Caco-2 (cell line): ENCODE data around the gene ATG7. TPM values are rescaled to one million over a fixed set of nuclear protein-coding genes. Genes with fewer than 3 reads are reported as not detected.

Experiments used
- BruUV-seq: library from RNA; stranded (reverse); fragments of 400-500 nt; replicated peaks from 2 replicates; lab custom pipeline; 2021; lab: Mats Ljungman, UMichigan
- CTCF ChIA-PET: fragments of 300-600 bp; sonication (Branson Sonifier 250); formaldehyde crosslinking; loops from one replicate; lab custom pipeline; 2022; ENCODE audit warnings: antibody characterized with exemption; lab: Charles Lee
- POLR2A ChIA-PET: fragments of 300-600 bp; sonication (Branson Sonifier 250); formaldehyde crosslinking; loops from one replicate; lab custom pipeline; 2022; ENCODE audit warnings: antibody characterized with exemption; lab: Charles Lee
- DNase-seq, 2 experiments: peaks; one replicate each; pipeline versions ENCODE4 v3.0.0 to v3.0.0-alpha.2; 2020 to 2022
- H3K27me3 ChIP-seq: replicated peaks from 2 replicates; pipeline ENCODE4 v1.6.0; 2011; ENCODE audit warnings: low read length; ENCODE audit not compliant: control insufficient read depth, insufficient read depth
- H3K36me3 ChIP-seq: 2 replicates; pipeline ENCODE4 v1.5.1; 2011; ENCODE audit warnings: low read length; ENCODE audit not compliant: control insufficient read depth, insufficient read depth
- H3K4me1 ChIP-seq: fragments of 250-450 bp; sonication (Bioruptor Pico); 2 replicates; pipeline ENCODE4 v1.5.1; 2020; ENCODE audit warnings: mild to moderate bottlenecking
- H3K4me3 ChIP-seq: 2 replicates; pipeline ENCODE4 v1.5.1; 2011; ENCODE audit warnings: low read depth, mild to moderate bottlenecking, control low read depth, low read length
- H3K9me3 ChIP-seq: fragments of 250-450 bp; sonication (Bioruptor Pico); 2 replicates; pipeline ENCODE4 v1.5.1; 2020; ENCODE audit warnings: mild to moderate bottlenecking, moderate library complexity
- H3K27ac Mint-ChIP-seq: one replicate; pipeline ENCODE4 v1.8.0; 2022; ENCODE audit warnings: mixed read lengths; ENCODE audit not compliant: unreplicated experiment
- H3K27me3 Mint-ChIP-seq: one replicate; pipeline ENCODE4 v1.8.0; 2022; ENCODE audit warnings: mixed read lengths; ENCODE audit not compliant: insufficient read depth, unreplicated experiment
- H3K36me3 Mint-ChIP-seq: one replicate; pipeline ENCODE4 v1.8.0; 2022; ENCODE audit warnings: mild to moderate bottlenecking, mixed read lengths; ENCODE audit not compliant: insufficient read depth, unreplicated experiment
- H3K4me1 Mint-ChIP-seq: one replicate; pipeline ENCODE4 v1.8.0; 2022; ENCODE audit warnings: low read depth, mixed read lengths; ENCODE audit not compliant: unreplicated experiment
- H3K4me3 Mint-ChIP-seq: one replicate; pipeline ENCODE4 v1.8.0; 2022; ENCODE audit warnings: mild to moderate bottlenecking, moderate library complexity, mixed read lengths; ENCODE audit not compliant: unreplicated experiment
- H3K9me3 Mint-ChIP-seq: one replicate; pipeline ENCODE4 v1.8.0; 2022; ENCODE audit warnings: mixed read lengths; ENCODE audit not compliant: unreplicated experiment
- intact Hi-C: fragments of 100-400 bp; cut with micrococcal nuclease; formaldehyde crosslinking; loops from one replicate; pipeline ENCODE4 v1.10.0; 2022; ENCODE audit not compliant: unreplicated experiment
- total RNA-seq: library from RNA; stranded (reverse); gene quantifications from 2 replicates; pipeline ENCODE4 v1.2.3, GENCODE V29; 2022
- TF ChIP-seq, protein P1 (sequence below), 2 experiments: fragments of 200-600 bp in 1 of 2; IDR thresholded peaks; 1 replicate in 1 of 2; 2 replicates in 1 of 2; pipeline versions ENCODE4 v1.5.1 to v1.8.0; 2011 to 2022; ENCODE audit warnings: antibody characterized with exemption in 1 of 2, control low read depth in 1 of 2, inconsistent platforms in 1 of 2, low read depth in 1 of 2, low read length in 1 of 2, mild to moderate bottlenecking in 1 of 2, moderate library complexity in 1 of 2; ENCODE audit not compliant: insufficient read depth in 1 of 2, severe bottlenecking in 1 of 2, unreplicated experiment in 1 of 2

Gene ATG7
- total RNA-seq, 1 experiment from 2014 or later = 24.4 TPM

DNA sequence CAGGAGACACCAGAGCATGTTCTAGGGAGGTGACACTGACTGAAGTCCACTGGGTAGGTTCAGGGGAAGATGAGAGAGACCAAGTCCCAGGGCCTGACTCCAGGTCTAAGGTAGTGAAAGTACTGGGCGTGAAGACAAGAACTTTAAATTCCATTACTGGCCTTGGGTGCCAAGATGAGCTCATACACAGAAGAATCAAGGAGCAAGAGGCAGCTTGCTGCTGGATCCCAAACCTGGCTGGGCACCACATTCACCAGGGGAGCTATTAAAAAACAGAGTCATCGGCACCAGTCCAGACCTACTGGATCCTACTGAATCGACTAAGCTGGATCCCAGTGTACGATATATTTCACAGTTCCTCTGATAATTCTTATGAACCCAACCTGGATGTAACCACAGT lies 42.1 kb upstream of the ATG7 start:
- no peaks in the 10 kb centered on the region for H3K9me3 ChIP-seq
- no peak overlapping the region for H3K27ac Mint-ChIP-seq
- H3K4me3 Mint-ChIP-seq = no peak overlapping the region
- no peaks in the 10 kb centered on the region for H3K9me3 Mint-ChIP-seq
- peaks cover 2% of the 10 kb centered on the region for H3K27me3 Mint-ChIP-seq
- ChIA-PET POLR2A (no interaction called here), CTCF (no interaction called here)
- no peak overlapping the region for H3K4me3 ChIP-seq
- no peaks in the 10 kb centered on the region for H3K36me3 ChIP-seq
- no peak for DNase-seq
- intact Hi-C loops = no loop called here
- no peaks in the 10 kb centered on the region for H3K4me1 Mint-ChIP-seq
- TF ChIP-seq, protein P1, sequence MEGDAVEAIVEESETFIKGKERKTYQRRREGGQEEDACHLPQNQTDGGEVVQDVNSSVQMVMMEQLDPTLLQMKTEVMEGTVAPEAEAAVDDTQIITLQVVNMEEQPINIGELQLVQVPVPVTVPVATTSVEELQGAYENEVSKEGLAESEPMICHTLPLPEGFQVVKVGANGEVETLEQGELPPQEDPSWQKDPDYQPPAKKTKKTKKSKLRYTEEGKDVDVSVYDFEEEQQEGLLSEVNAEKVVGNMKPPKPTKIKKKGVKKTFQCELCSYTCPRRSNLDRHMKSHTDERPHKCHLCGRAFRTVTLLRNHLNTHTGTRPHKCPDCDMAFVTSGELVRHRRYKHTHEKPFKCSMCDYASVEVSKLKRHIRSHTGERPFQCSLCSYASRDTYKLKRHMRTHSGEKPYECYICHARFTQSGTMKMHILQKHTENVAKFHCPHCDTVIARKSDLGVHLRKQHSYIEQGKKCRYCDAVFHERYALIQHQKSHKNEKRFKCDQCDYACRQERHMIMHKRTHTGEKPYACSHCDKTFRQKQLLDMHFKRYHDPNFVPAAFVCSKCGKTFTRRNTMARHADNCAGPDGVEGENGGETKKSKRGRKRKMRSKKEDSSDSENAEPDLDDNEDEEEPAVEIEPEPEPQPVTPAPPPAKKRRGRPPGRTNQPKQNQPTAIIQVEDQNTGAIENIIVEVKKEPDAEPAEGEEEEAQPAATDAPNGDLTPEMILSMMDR (IDR thresholded peaks at IDR 0.05; ENCODE audit: insufficient read depth in 1 of 2, low read depth in 1 of 2, low read length in 1 of 2, severe bottlenecking in 1 of 2, unreplicated experiment in 1 of 2) = no peak
- no TSS peak for BruUV-seq
- H3K4me1 ChIP-seq = no peaks in the 10 kb centered on the region
- H3K27me3 ChIP-seq = no peaks in the 10 kb centered on the region
- peaks cover 6% of the 10 kb centered on the region for H3K36me3 Mint-ChIP-seq

DNA sequence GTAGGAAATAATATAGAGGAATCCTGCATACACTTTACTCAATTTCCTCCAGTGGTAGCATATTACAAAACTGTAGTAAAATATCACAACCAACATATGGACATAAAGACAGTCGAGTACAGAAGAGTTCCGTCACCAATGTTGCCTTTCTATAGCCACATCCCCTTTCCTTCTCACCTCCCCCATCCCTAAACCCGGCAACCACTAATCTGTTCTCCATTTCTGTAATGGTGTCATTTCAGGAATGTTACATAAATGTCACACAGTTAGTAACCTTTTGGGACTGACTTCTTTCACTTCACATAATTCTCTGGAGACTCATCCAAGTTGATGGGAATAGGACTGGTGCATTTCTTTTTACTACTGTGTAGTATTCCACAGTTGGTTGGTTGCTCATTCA lies 41.4 kb upstream of the ATG7 start:
- intact Hi-C loops = no loop called here
- no peaks in the 10 kb centered on the region for H3K36me3 ChIP-seq
- H3K27me3 ChIP-seq = no peaks in the 10 kb centered on the region
- no peak overlapping the region for H3K4me3 ChIP-seq
- POLR2A ChIA-PET = no interaction called here
- no peak overlapping the region for H3K27ac Mint-ChIP-seq
- peaks cover 2% of the 10 kb centered on the region for H3K27me3 Mint-ChIP-seq
- no TSS peak for BruUV-seq
- H3K36me3 Mint-ChIP-seq = peaks cover 3% of the 10 kb centered on the region
- TF ChIP-seq, protein P1 (IDR thresholded peaks at IDR 0.05; ENCODE audit: insufficient read depth in 1 of 2, low read depth in 1 of 2, low read length in 1 of 2, severe bottlenecking in 1 of 2, unreplicated experiment in 1 of 2) = no peak
- no peaks in the 10 kb centered on the region for H3K9me3 ChIP-seq
- H3K4me1 ChIP-seq = no peaks in the 10 kb centered on the region
- no peak for DNase-seq
- CTCF ChIA-PET = no interaction called here
- H3K4me3 Mint-ChIP-seq = no peak overlapping the region
- no peaks in the 10 kb centered on the region for H3K9me3 Mint-ChIP-seq
- no peaks in the 10 kb centered on the region for H3K4me1 Mint-ChIP-seq

DNA sequence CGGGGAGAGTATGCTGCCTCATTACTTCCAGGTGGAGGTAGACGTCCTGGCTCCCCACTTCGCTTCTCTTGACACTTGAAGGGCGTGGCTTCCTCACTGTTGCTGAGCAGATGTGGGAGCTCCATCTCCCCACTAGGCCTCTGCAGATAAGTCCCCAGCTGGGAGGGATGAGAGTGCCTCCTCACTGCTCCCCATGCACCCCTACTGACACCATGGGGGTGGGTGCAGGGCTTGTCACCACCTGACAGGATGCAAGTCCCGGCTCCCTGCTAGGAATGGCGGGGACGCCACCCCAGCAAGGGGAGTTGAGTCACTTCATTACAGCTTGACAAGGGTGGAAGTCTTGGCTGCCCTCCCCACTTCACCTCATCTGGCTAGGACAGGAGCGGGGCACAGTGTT lies 36.8 kb upstream of the ATG7 start:
- intact Hi-C loops = loop anchor here (5.0 kb wide), 1 partner anchor 417 kb away; no protein-coding TSS in a partner anchor
- Mint-ChIP-seq H3K4me3 (no peak overlapping the region), H3K4me1 (peaks cover under 1% of the 10 kb centered on the region), H3K27me3 (peaks cover 2% of the 10 kb centered on the region), H3K36me3 (no peaks in the 10 kb centered on the region), H3K9me3 (no peaks in the 10 kb centered on the region), H3K27ac (no peak overlapping the region)
- BruUV-seq = no TSS peak
- no peaks in the 10 kb centered on the region for H3K4me1 ChIP-seq
- H3K36me3 ChIP-seq = no peaks in the 10 kb centered on the region
- H3K4me3 ChIP-seq = no peak overlapping the region
- no peak for DNase-seq
- H3K27me3 ChIP-seq = no peaks in the 10 kb centered on the region
- ChIA-PET POLR2A (no interaction called here), CTCF (interaction anchor here (2.0 kb wide), 1 partner anchor 99 kb away, joined by 18 read pairs; no protein-coding TSS in a partner anchor)
- TF ChIP-seq, protein P1 (IDR thresholded peaks at IDR 0.05; ENCODE audit: insufficient read depth in 1 of 2, low read depth in 1 of 2, low read length in 1 of 2, severe bottlenecking in 1 of 2, unreplicated experiment in 1 of 2) = no peak
- H3K9me3 ChIP-seq = no peaks in the 10 kb centered on the region
